ENCODE measurements around the gene DNM3.

Gene DNM3

DNA sequence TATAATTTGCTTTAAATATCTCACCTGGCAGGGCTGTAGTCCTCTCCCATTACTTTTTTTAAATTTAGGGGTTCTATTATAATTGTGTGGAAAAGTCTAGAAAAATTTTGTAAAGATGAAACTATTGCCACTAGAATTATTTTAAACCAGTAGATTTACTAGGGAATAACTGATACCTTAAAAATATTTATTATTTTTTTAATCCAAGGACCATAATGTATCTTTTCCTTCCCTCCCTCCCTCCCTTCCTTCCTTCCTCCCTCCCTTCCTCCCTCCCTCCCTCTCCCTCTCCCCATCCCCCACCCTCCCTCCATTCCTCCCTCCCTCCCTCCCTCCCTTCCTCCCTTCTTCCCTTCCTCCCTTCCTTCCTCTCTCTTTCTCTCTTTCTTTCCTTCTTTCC, 90.5 kb downstream of the DNM3 start:
- DNase-seq = no peak

DNA sequence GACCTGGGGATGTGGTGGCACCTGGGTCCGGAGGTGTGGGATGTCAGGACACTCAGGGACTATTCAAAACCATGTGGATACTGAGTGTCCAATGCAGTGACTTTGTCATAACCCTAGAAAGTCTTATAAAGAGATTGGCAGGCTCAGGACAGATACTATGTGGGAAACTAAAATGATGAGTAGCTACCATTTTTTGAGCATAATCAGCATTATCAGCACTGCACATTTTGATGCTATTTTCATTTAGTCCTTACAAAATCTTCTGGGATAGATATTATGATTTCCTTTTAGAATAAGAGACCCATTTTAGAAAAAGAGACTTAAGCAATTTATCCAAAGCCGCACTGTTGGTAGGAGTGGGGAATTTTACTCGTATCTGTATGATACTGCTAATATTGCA, 93.4 kb downstream of the DNM3 start:
- DNase-seq = no peak

DNA sequence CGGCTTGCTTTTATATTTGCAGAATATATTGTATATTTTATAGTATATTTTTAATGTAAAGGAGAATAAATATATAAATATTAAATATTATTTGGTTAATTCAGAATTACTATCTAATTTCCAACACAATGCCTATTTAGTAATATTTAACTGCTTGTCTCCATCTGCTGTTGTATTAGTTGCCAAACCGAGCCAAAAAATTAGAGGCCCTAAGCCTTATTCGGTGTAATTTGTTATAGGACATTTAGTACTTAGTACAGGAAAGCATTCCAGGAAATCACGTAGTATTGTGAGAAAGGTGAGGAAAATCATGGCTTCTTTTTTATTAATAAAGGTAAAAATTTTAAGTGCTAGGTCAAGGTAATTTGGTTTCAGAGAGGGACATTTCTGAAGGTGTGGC, 93.8 kb downstream of the DNM3 start:
- no peak for DNase-seq

DNA sequence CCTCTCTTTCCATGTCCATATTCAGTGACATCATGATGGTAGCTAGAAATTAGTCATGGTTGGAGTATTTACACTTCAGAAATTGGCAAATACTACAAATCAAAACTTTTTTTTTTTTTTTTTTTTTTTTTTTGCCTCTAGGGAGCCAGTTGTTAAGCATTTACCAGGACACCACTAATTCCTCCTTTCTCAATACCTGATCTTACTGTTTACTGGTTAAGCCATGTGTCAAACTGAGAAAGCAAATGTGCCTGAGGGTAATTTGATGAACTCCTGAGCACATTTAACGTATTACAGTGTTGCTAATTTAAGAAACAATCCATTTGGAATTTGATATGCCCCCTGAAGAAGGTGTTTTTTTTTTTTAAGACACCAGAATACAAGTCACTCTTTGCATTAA, 94.4 kb downstream of the DNM3 start:
- DNase-seq = no peak

DNA sequence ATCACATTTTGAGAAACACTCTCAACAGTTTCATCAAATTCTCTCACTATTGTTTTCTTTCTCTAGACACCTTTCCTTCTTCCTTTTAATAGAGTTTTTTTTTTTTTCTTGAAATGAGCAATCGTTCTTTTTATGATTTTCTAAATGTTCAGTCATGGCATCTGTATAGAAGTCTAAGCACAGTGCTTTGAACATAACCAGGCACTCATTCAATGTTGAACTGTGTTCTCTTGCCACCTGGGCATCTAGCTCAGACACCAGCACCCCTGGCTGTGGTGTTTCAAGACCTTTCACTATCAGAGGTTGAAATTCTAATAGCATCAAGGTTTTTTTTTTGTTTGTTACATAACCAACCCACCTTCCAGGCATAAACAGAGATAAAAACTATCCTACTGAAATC, 96.6 kb downstream of the DNM3 start:
- no peak for DNase-seq

DNA sequence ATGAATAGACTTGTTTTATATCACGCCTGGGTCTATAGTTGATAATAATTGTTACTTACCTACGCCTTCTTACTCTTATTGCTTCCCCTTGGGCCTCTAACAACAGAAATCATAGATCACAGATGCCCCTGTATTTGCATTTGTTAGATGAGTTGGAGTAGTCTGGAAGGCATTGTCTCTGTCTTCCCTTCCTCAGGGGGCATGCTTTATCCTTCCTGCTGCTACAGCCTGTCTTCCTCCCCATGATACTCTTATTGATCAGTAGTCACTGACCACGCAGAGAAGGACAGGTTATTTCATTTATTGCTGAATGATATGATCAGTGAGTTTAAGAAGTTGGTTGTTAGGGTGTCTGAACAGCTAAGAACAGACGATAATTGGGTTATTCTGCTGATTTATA, 98.4 kb downstream of the DNM3 start:
- no peak for DNase-seq

DNA sequence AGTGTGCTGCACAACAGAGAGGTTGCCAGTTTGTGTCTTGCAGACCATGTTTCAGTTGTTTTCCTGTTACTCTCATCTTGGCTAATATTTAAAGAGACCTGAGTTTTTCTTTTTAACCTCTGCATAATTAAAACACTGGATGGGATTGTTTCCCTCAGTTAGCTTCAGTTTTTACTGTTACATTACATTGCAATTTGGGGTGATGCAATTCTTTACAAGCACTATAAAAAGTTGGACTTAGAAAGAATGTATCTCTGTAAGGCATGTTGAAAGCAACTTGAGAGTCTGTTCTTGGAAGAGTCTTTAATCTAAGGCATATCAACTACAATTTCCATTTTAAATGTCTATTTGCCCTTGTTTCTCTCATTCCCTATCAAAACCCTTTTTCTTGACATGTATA, 99.1 kb downstream of the DNM3 start:
- no peak for DNase-seq

DNA sequence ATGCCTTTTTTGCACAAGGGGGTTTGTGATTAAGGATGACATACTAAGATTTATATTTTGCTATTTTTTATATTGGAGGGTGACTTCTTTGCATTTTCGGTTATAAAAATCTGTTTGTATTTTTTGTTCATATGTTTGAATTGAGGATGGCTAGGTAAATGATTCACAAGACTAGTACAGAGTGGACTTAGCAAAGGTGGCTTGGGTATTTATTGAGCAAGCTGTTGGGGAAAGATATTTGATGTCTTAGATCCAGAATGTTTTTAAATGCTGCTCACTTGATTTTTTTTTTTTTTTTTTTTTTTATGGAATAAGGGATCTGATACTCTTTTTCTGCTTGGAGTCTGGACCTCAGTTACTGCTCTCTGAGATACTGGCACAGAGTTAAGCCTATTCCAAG, 100.6 kb downstream of the DNM3 start:
- no peak for DNase-seq

DNA sequence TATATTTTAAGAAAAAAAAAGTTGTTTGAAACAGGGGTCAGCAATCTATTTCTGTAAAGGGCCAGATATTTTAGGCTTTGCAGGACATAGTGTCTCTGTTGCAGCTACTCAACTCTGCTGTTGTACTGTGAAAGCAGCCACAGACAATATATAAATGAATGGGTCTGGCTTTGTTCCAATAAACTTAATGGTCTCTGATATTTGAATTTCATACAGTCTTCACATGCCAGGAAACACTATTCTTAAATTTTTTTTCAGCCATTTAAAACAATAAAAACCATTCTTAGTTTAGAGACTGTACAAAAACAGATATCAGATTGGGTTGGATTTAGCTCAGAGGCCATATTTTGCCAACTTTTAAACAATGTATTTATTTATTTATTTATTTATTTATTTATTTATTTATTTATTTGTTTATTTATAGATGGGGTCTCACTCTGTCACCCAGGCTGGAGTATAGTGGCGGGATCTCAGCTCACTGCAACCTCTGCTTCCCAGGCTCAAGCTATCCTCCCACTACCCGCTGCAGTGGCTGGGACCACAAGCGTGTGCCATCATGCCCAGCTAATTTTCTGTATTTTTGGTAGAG, 102.8 kb downstream of the DNM3 start:
- DNase-seq = no peak

DNA sequence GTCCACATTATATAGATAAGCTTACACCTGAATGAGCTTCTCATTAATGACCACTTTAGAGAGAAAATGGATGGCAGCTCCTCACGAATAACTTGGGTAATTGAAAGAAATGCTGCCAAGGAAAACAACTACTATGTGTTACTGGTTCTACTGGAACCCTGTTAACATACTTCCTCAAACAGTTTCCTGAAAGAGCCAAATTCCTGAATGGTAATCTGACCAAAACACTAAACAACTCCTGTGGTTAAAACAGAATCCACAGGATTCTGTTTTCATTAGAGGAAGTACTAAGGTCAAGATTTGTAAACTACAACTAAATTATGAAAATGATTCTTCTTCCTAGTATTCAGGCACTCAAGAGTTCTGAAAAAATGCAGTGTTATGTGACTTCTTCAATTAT, 107.2 kb downstream of the DNM3 start:
- no peak for DNase-seq

DNA sequence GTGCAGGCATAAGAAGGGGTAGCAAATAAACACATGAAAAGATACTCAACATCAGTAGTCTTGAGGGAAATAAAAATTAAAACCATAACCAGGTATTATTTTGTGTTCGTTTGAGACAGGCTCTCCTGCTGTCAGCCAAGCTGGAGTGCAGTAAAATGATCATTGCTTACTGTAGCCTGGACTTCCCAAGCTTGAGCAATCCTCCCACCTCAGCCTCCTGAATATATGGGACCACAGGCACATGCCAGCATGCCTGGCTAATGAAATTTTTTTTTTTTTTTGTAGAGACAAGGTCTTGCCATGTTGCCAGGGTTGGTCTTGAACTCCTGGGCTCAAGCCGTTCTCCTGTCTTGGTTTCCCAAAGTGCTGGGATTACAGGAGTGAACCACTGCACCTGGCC, 108.0 kb downstream of the DNM3 start:
- no peak for DNase-seq

DNA sequence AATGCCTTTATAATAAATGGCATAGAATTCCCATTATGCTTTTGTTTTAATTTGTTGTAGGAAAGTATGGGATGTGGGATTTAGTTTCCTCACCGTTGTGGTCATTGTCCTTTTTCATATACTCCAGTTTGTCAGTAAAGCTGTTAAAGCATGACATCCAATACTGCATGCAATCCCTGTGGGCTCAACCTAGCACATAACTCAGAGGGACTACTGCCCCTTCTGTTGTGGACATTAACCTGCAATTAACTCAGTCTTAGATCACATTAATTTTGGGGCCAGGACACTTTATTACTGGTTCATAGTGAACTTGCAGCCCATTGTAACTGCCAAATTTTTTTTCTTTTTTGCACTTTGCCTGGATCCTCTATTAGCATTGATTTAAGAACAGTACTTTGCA, 112.5 kb downstream of the DNM3 start:
- DNase-seq = no peak

DNA sequence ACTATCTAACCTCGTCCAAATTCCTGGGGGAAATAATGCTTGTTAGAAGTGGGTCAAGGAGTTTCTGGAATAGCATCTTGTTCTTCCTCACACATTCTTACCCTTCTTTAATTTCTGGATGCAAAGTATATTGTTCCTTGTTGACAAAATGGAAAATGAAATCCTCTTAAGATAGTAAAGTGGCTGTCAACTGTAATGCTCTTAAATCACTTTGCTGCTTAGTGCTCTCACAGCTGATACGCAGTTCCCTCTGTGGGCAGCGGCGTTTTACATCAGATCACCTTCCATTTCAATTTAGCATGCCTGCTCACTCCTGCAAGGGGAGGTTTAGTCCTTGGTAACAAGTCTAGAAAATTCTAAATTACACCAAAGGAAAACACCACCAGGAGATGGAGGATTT, 113.1 kb downstream of the DNM3 start:
- no peak for DNase-seq

DNA sequence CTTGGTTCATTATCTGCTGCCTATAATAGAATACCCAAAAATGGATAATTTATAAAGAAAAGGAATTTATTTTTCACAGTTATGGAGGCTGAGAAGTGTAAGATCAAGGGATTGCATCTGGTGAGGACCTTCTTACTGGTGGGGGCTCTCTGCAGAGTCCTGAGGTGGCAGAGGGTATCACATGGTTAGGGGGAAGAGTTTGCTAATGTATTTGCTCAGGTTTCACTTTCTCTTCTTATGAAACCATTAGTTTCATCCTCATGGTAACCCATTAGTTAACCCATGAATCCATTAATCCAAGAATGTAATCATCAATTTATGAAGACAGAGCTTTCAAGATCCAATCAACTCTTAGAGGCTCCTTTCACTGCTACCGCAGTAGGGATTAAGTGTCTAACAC, 120.6 kb downstream of the DNM3 start:
- DNase-seq = no peak

DNA sequence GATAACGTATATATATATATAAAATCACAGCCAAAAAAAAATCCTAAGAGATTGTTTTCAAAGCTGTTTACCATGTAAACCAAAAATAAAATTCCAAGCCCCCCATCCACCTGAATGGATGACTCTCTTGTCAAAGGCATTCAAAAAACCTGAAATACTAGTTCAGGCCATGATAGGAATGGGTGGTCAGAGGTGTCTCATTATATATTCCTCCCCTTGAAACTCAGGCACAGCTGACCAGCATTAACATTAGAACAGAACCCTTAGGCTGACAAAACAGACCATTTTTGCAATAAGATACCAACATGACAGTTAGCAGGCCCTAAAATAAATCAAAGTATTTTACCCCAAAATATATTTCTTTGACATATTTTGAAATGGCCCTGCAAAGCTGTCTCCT, 122.5 kb downstream of the DNM3 start:
- DNase-seq = no peak

DNA sequence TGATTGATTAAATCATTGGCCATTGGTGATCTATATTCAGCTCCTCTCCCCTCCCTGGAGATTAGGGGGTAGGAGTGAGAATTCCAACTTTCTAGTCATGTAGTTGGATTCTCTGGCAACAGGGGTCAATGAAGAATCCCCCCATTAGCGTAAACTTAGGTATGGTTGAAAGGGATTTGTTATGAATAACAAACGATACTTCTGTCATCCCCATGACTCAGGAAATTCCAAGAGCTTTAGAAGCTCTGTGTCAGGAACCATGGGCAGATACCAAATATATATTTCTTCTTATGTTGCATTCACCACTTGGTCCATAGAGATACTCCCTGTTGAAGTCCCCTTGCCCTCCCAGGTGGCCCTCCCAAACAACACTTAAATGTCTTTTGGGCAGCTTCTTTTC, 124.5 kb downstream of the DNM3 start:
- DNase-seq = no peak

DNA sequence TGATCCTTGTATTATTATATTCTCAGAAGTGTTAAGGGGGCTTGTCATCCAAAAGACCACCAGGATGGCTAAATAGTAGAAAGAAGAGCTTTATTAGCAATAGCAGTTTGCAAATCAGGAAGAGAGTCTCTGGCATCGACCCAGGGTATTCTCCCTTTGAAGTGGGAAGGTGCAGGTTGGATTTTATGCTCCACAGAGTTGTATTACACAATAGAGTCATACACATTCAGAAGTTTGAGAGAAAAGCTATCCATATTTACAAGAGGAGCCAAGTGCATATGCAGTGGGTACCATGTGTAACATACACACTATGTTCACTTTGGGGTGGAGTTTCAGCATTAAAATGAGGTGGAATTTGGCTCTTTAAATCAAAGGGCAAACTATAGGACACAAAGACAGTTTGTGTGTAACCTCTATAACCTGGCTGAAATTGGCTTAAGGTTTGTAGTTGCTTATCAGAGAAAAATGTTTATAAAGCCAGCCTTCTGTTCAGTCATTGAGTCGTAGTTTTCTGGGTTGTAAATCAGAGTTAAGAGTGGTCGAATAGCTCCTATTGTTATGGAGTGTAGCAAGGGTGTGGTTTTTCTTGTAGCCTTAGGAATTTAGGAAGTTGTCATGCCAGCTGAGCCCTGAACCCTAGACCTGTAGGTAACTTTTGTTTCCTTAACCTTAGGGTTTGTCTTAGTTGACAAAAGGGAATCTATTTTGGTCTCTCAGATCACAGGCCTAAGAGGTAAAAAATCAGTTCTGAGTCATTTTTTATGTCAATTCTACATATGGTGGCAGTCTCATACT, 125.3 kb downstream of the DNM3 start:
- DNase-seq = no peak

DNA sequence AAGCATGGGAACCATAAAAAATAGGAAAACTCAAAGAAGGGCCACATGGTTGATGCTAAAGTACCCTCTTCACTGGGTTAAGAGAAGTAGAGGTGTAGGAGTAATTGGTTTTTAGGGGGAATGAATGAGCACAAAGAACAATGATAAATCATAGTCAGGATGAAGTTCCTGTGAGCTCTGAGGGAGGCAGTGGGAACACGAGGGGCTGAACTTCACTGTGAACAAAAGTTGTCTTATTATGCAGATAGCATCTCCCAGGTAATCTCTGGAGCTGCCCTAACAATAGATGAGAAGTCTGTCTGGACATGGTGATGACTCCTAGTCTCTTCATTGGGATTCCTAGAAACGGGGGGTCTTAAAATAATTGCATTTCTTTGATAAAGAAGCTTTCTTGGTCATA, 127.9 kb downstream of the DNM3 start:
- no peak for DNase-seq

DNA sequence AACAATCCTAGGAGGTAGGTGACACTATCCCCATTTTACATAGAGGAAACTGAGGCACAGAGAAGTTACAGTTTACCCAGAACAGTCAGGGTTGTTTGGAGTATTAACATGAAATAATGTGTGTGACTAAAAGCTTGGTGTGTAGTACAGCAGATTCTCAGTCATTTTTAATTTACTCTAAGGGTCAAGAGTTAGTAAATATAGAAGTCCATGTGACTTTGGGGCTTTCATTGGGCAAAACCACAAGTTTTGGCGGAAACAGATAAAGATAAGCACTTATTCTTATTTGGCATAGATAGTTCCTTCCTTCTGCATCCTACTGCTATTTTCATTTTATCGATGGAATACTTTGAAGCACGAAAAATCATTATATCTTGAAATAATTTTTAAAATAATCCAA, 128.5 kb downstream of the DNM3 start:
- no peak for DNase-seq

DNA sequence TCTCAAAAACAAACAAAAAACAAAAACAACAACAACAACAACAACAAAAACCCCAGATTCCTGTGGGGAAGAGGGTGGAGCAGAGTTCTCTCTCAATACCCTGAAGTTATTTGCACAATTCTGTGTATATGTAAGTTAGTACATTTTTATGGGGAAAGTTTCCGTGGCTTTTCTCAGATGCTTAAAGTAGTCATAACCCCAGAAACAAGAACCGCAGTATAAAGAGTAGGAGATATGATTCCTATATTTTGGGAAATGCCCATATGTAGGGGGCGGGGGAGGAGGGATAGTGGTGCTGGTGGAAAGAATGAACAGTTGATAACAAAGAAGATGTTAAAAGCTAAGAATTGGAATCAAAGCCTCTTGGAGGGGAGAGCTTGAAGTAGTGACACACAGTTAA, 131.5 kb downstream of the DNM3 start:
- DNase-seq = no peak

DNA sequence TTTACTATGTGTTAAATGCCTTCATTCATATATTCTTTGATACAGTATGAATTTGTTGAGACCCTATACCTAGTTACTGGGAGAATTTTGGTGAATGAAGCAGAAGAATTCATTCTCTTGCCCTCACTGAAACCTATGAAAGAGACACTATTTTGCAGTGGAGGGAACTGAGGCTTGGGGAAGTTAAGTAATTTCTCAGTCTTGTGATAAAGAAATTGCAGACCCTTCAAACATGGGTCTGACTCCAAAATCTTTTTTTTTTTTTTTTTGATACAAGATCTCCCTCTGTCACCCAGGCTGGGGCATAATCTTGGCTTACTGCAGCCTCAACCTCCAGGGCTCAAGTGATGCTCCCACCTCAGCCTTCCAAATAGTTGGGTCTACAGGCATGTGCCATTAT, 132.1 kb downstream of the DNM3 start:
- no peak for DNase-seq

DNA sequence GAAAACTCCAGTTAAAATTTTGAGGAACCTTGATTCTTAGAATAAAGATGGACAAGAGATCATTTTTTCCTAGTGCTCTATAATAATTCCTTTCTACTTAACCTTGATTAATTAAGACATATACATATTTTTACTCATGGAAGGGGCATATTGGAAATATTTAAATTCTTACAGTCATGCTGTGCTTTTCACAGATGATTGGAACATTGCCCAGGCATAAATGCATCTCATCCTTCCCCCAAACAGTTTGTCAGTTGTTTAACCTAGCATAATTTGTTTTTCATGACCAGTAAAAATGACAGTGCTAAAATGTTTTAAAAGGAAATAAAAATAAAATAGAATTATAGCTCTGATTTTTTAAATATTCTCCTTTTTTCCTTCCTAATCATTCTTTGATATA, 140.0 kb downstream of the DNM3 start:
- DNase-seq = no peak

DNA sequence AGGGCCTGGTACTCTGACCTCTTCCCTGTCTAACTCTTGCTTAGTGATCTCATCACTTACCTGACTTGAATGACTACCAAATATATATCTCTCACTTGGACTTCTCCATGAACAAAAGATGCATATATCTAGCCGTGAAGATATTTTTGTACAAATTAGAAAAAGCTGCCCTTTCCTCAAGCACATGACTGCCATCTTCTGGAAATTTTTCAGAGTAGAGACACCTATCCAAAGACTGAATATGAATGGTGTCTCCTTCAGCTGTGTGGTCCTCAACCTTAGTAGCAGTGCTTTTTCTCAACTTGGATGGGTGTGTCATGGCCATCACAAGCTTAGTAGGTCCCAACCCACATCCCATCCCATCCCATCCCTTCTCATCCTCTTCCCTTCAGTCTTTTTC, 142.3 kb downstream of the DNM3 start:
- no peak for DNase-seq

DNA sequence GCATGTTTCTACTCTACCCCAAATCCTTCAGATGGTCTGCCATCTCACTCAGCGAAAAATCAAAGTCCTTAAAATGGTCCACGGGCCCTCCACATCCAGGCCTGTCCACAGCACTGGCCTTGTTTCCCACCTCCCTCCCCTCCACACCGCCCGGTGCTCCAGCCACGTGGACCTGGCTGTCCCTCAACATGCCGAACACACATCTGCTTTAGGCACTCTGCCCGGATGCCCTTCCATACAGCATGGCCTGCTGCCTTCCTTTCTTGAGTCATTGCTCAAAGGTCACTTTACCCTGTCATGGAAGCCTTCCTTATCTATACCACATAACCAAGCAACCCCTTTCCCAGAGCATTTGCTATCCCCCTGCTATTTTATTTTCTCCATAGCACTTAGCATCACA, 143.0 kb downstream of the DNM3 start:
- no peak for DNase-seq

DNA sequence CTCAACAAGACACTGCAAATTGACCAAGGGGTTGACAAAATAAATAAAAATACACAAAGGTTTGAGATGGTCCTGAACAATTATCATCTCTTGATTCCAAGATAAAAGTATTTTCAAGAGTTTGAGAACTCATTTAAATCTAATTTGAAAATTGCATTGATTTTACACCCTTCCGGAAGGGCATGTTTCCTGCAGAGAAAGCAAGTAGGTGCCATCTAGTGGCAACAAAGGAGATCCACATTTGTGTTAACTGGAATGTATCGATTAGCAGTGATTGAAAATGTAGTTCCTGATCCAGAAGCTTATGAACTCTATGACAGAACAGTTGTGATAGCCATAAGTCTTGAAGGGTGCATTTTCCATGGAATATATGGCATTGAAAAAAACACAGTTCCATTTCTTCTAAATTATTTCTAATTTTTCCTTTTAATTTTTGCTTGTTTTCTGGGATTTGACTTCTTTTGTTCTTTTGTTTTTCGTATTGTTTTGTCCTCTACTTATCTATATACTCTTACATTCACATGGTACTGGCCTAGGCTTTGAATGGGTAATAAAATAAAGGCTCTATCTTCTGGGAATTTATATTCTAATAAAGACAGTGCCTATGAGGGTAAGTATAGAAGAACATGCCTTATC, 143.7 kb downstream of the DNM3 start:
- DNase-seq = no peak
